GM04503 (cell line): ENCODE data around the gene AGBL4.

Source experiments
- DNase-seq: peaks from one replicate; pipeline ENCODE4 v3.0.0-alpha.2; 2012; ENCODE audit warnings: low read depth

AGBL4 gene

GRCh38 chr1:48720929-48721328 lies 1302.8 kb downstream of the AGBL4 start:
- DNase-seq = no peak

- no peak for DNase-seq
These were observed 1305.0 kb downstream of the AGBL4 start for GRCh38 chr1:48718705-48719104.

DNA sequence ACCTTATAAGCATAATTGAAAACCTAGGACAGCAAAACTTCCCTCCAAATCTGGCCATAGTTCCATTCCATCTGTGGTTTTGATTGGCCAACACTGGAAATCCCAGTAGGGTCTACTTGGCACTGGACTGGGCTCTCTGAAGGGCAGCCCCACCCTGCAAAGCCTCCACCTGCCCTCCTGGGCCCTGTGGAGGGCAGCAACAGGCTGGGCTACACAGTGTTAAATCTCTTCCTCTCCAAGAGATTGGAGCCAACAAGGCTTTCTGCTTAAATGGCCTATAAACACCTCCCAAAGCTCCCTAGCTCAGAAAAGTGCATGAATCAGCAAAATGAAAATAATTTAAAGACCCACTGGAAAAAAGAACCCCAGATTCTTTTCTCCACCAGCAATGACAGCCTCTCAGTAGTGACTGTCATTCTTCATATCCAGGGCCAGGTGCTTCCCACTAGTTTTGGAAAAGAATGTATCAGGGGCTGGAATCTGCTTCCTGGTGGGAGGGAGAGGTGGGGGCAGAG lies 1305.6 kb downstream of the AGBL4 start:
- DNase-seq = no peak

- DNase-seq = no peak
These were observed 1306.7 kb downstream of the AGBL4 start for GRCh38 chr1:48717082-48717481.

DNA sequence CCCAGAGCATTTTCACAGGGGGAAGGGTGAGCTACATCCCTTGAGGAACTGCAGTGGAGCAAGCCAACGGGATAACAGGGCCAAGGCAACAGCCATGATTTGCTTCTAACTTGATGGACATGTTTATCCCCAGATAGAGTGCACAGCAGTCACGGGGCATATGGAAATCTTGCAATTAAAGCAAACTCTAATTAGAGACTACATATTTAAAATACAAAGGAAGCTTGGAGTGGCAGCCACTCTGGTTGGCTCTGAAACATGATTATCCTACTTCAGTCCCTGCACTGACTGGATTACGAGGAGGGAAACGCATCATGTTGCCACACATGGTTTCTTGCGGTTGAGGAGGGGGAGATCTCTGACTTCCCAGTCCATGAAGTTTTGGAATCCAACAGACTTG lies 1307.8 kb downstream of the AGBL4 start:
- no peak for DNase-seq

DNA sequence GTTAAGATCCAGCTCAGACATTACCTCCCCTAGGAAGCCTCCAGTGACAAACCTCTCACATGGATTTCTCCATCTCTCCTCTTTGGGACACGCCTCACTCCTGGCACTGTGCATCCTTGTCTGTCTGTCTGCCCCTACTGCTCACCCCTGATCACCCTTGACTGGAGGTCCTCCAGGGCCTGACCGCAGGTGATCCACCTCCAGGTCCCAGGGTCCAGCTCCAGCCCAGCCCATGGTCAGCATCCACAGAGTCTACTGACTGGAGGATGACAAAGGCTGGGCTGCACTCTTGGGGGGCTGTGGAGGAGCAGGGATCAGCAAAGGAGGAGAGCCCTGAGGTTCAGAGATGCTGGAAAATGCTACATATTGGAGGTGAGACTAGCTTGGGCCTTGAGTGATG lies 1312.8 kb downstream of the AGBL4 start:
- no peak for DNase-seq

DNA sequence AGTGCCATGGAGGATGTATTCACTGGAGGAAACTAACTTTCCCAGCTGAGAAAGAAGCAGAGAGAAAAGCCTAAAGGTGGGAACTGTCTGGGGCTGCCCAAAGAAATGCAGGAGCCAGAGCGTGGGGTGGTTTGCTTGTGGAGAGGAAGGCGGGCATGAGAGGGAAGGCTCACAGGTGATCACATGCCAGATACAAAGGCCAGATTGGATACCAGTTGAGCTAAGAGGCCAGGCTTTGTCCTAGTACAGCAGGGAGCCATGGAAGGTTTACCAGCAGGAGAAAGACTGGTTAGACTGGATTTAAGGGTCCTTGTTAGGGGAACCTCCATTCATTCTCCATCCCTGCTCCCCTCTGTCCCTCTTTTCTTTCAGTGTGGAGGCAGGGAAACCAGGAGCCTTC lies 1313.4 kb downstream of the AGBL4 start:
- DNase-seq = no peak

DNA sequence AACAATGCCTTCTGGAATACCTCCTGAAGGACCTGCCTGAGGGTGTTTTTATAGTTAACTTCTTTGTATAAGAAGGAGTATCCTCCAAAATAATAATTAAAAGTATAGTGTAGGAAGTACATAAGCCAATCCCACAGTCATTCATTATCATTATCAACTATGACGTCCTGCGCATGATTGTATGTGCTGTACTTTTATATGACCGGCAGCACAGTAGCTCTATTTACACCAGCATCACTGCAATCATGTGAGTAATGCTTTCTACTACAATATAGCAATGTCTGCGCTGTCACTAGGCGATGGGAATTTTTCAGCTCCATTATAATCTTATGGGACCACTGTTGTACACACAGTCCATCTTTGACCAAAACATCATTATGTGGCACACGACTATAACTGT lies 1319.0 kb downstream of the AGBL4 start:
- no peak for DNase-seq

- DNase-seq = no peak
These were observed 1322.3 kb downstream of the AGBL4 start for GRCh38 chr1:48701445-48701844.

GRCh38 chr1:48697066-48697707 lies 1326.6 kb downstream of the AGBL4 start:
- DNase-seq = no peak

DNA sequence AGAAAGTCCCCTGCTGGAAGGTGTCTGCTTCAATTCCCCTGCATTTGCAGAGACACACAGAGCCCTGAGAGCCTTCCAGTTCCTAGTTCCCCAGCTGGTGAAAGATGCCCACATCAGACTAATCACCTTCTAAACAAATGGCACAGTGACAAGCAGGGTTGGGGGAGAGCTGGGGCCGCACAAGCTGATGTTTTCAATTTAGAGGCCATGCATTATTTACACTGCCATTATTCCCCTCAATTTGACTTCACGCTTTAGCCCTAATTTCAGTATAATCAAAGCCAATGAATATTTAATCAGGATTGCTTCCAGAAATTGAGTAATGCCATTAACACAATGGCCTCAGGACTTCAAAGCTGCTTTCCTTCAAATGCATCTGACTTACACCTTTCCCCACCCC lies 1328.6 kb downstream of the AGBL4 start:
- no peak for DNase-seq

DNA sequence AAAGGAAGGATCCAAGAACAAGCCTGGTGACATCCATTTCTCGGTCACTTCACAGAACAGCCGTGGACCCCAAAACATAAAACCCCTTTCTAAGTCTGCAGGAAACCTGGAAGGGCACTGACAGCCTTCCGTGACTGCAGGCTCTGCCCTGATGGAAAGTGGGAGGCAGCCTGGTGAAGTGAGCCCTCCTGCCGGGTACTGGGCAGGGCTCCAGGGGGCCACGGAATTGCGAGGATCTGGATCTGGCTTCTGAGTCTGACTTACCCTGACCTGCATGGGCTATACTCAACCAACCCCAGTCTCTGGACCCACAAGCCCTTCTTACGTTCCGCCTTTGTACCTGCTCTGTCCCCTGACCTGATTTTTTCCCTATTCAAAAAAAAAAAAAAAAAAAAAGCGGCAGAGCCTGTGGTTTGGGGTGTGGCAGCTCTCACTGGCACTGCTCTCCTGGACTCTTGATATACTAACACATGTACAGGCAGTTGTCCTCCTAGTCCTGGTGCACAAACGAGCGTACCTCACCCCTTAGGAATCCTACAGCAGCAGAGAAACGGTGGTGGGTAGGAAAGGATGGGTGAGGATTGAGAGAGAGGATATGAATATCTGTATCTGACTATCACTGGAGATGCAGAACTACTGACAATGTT lies 1330.0 kb downstream of the AGBL4 start:
- DNase-seq = no peak

GRCh38 chr1:48693180-48693579 lies 1330.6 kb downstream of the AGBL4 start:
- DNase-seq = no peak

GRCh38 chr1:48692235-48692634 lies 1331.5 kb downstream of the AGBL4 start:
- DNase-seq = no peak

DNA sequence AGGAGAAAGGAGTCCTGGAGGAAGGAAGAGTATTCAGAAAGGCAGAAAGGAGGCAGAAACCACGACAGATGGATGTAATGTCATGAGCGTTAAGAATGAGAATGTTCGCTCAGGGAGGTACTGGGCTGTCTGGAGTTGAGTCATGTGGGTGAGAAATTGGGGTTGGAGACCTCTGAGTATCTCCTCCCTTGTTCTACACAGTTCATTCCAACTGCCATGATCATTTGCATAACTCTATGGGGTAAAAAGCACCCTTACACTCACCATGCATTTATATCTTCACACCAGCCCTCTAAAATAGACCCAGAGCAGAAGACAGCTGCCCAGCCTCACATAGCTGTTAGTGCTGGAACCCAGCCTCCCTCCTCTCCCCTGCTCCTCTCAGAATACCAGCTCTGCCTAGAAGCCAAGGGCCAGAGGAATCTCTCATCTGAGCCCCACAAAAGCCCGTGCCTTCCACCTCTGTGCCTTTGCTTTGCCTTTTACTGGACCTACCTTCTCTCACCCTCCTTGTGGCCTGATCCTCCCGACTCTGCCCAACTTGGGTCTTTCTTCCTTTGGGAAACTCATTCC lies 1332.2 kb downstream of the AGBL4 start:
- no peak for DNase-seq

DNA sequence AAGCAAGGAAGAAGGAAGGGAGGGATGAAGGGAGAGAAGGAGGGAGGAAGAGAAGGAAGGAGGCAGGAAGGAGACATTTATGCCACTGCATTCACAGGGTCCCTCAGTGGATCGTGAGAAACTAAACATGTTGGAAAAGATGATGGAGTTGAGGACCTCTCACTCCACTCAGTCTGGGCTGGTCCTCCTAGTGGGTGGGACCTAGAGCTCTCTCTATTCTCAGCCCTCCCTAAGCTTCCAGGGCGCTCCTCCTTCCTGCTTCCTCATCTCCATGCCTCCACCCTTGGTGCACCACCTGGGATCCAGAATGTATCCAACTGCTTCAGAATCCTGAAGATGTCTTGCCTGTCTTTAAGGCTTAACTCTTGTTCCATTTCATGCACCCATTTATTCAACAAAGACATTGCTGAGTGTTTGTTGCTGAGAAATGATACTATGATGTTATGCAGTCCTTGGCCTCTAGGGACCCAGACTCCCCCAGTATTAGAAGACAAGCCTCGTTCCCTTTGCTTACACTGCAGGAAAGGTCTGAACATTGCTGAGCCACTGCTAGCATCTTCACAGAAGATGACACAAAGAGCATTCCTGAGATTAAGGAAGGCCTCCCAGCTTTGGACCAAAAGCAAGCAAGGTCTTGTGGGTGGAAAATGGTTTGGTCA lies 1335.5 kb downstream of the AGBL4 start:
- no peak for DNase-seq

DNA sequence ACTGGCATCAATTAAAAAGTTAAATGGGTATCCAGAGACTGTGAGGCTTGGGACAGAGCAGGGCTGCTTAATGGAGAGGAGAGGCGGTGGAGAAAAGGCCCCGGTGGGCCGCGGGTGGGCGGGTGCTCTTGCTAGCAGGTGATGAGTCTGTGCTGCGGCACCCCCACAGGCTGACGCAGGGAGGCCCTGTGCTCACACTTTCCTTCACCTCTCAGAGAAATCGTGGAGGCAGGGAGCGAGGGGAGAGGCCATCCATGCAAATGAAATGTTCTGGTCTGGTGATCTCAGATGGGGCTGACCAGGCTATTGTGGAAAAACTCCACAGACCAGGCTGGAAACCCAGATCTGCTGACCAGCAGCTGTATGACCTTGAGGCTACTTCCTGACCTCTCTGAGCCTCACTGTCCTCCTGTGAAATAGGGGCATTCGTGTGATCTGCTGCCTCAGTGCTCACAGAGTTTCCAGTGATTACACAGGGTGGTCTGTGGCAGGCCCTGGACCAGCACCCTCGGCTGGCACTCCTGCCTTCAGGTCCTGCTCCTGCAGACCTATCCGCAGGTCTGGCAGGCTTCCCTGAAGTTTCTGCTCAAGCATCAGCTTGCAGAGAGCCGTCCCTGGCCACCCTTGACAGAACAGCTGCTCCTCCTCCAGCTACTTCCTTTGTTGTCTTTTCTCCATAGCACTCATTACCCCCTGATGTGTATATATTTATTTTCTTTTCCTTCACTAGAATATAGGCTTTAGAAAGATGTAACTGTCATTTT lies 1336.3 kb downstream of the AGBL4 start:
- no peak for DNase-seq

- DNase-seq = no peak
These were observed 1337.6 kb downstream of the AGBL4 start for GRCh38 chr1:48686159-48686558.

DNA sequence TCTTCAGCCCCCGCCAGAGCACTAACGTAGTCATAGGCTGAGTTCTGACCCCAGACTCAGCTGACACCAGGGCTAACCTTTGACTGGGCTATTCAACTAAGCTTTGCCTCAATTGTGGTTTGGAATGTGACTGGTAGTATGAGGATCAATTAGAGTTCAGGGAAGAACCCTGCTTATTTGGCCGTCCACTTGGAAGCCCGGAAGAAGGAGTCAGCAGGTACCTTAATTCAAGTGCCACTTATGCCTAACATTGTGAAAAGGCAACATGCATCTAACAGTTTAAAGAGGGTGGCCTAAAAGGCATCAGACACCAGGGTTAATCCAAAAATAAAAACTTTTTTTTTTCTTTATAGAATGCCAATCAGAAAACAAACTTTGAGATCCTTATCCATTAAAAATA lies 1339.4 kb downstream of the AGBL4 start:
- DNase-seq = no peak

DNA sequence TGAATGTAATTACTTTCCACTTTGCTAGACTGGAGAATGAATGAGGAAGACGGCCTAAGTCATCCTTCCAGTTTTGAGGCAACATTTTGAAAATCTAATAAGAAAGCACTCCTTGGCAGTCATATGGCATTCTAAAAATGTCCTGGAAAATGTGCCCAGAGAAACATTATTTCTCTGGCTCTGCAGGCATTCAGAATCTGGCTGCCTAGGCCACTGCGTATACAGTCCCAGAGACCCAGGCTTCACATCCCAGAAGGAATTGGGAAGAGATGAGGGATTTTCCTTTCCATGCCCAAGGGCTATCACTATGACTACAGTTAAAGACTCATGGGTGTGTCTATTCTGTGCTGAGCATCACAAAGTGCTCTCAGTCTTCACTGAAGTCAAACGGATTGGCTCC lies 1339.9 kb downstream of the AGBL4 start:
- DNase-seq = no peak

- no peak for DNase-seq
These were observed 1342.1 kb downstream of the AGBL4 start for GRCh38 chr1:48681476-48682305.
